Measurements from ENCODE around the gene FBXL7.

DNA sequence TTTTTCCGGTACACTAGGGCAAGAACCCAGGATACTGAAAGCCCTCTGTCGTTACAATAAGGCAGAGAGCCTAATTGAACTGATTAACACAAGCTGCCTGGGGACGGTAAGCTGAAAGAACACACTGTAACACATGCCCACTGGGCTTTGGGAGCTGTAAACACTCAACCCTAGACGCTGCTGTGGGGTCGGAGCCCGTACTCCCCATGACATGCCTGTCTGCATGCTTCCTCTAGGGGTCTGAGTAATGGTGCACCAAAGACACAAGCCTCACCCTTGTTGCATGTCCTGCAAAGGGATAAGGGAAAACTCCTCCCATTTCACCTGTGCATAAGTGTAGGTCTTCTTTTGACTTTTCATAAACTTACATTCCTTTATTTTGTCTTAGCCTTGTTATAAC lies 194.0 kb downstream of the FBXL7 start:
- no peak for TF ChIP-seq POLR2A (IDR thresholded peaks at IDR 0.05)
- TF ChIP-seq, protein P1, sequence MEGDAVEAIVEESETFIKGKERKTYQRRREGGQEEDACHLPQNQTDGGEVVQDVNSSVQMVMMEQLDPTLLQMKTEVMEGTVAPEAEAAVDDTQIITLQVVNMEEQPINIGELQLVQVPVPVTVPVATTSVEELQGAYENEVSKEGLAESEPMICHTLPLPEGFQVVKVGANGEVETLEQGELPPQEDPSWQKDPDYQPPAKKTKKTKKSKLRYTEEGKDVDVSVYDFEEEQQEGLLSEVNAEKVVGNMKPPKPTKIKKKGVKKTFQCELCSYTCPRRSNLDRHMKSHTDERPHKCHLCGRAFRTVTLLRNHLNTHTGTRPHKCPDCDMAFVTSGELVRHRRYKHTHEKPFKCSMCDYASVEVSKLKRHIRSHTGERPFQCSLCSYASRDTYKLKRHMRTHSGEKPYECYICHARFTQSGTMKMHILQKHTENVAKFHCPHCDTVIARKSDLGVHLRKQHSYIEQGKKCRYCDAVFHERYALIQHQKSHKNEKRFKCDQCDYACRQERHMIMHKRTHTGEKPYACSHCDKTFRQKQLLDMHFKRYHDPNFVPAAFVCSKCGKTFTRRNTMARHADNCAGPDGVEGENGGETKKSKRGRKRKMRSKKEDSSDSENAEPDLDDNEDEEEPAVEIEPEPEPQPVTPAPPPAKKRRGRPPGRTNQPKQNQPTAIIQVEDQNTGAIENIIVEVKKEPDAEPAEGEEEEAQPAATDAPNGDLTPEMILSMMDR (IDR thresholded peaks at IDR 0.05) = no peak
- no peak for TF ChIP-seq POLR2AphosphoS5 (IDR thresholded peaks at IDR 0.05)
- TF ChIP-seq EP300 (IDR thresholded peaks at IDR 0.05; ENCODE audit: low read depth) = no peak

All from transverse colon (tissue), 4 donors.